ENCODE data around the gene NSMCE4A. TPM values are rescaled to one million over a fixed set of nuclear protein-coding genes. Genes with fewer than 3 reads are reported as not detected.

Gene NSMCE4A
- total RNA-seq, 1 donor from 2014 or later = 41.7 TPM

GRCh38 chr10:121983852-121984251 lies 8.8 kb upstream of the NSMCE4A start:
- Mint-ChIP-seq H3K27ac (no peak overlapping the region), H3K27me3 (ENCODE audit: low read depth) (no peaks in the 10 kb centered on the region), H3K4me1 (no peaks in the 10 kb centered on the region), H3K9me3 (peaks cover 41% of the 10 kb centered on the region), H3K4me3 (no peak overlapping the region), H3K36me3 (peaks cover 3% of the 10 kb centered on the region)
- no peak for TF ChIP-seq CTCF (IDR thresholded peaks at IDR 0.05; ENCODE audit: unreplicated experiment)
- DNase-seq (ENCODE audit: low spot score in 2 of 2, unreplicated experiment in 2 of 2) = no peak

GRCh38 chr10:121981346-121981745 lies 6.3 kb upstream of the NSMCE4A start:
- no peak overlapping the region for H3K27ac Mint-ChIP-seq
- peaks cover 36% of the 10 kb centered on the region for H3K9me3 Mint-ChIP-seq
- H3K27me3 Mint-ChIP-seq (ENCODE audit: low read depth) = no peaks in the 10 kb centered on the region
- H3K4me3 Mint-ChIP-seq = no peak overlapping the region
- no peaks in the 10 kb centered on the region for H3K4me1 Mint-ChIP-seq
- peaks cover 14% of the 10 kb centered on the region for H3K36me3 Mint-ChIP-seq
- TF ChIP-seq CTCF (IDR thresholded peaks at IDR 0.05; ENCODE audit: unreplicated experiment) = no peak
- DNase-seq (ENCODE audit: low spot score in 2 of 2, unreplicated experiment in 2 of 2) = no peak

GRCh38 chr10:121978511-121978910 lies 3.5 kb upstream of the NSMCE4A start:
- Mint-ChIP-seq H3K9me3 (peaks cover 26% of the 10 kb centered on the region), H3K27me3 (ENCODE audit: low read depth) (no peaks in the 10 kb centered on the region), H3K4me1 (peaks cover 6% of the 10 kb centered on the region), H3K4me3 (no peak overlapping the region), H3K27ac (no peak overlapping the region), H3K36me3 (peaks cover 13% of the 10 kb centered on the region)
- no peak for DNase-seq (ENCODE audit: low spot score in 2 of 2, unreplicated experiment in 2 of 2)
- TF ChIP-seq CTCF (IDR thresholded peaks at IDR 0.05; ENCODE audit: unreplicated experiment) = no peak

GRCh38 chr10:121976607-121977006 lies 1.6 kb upstream of the NSMCE4A start:
- Mint-ChIP-seq H3K36me3 (peaks cover 15% of the 10 kb centered on the region), H3K9me3 (peaks cover 20% of the 10 kb centered on the region), H3K4me3 (peak overlapping the region; percentile 36), H3K27ac (no peak overlapping the region), H3K27me3 (ENCODE audit: low read depth) (no peaks in the 10 kb centered on the region), H3K4me1 (peaks cover 10% of the 10 kb centered on the region)
- no peak for TF ChIP-seq CTCF (IDR thresholded peaks at IDR 0.05; ENCODE audit: unreplicated experiment)
- DNase-seq (ENCODE audit: low spot score in 2 of 2, unreplicated experiment in 2 of 2) = no peak

GRCh38 chr10:121975295-121976086 lies 474 bp upstream of the NSMCE4A start:
- Mint-ChIP-seq H3K9me3 (peaks cover 17% of the 10 kb centered on the region), H3K4me3 (peak overlapping the region; percentile 63), H3K36me3 (peaks cover 21% of the 10 kb centered on the region), H3K27me3 (ENCODE audit: low read depth) (no peaks in the 10 kb centered on the region), H3K27ac (peak overlapping the region; percentile 21), H3K4me1 (peaks cover 10% of the 10 kb centered on the region)
- DNase-seq (ENCODE audit: low spot score in 2 of 2, unreplicated experiment in 2 of 2) = no peak
- TF ChIP-seq CTCF (IDR thresholded peaks at IDR 0.05; ENCODE audit: unreplicated experiment) = no peak
